Glomerular visceral epithelial cell (primary cell): ENCODE measurements around the gene FAM20C.
A peak's percentile ranks its signal among the peaks of the same experiment; 100 is the strongest.

Experiments
- DNase-seq: peaks from one replicate; pipeline ENCODE4 v3.0.0-alpha.2; 2016; ENCODE audit errors: extremely low spot score

The FAM20C gene

GRCh38 chr7:191981-192649 lies at the start of gene FAM20C:
FAM20C (plus strand) TSS chr7:192571; CDS start chr7:193200, 629 bp downstream.
- DNase-seq = peak; percentile 85

- DNase-seq = no peak
Measured at GRCh38 chr7:143145-143751, 49.1 kb upstream of the FAM20C start.

- DNase-seq = no peak
Measured at GRCh38 chr7:143811-144453, 48.4 kb upstream of the FAM20C start.

GRCh38 chr7:144454-144826 lies 47.9 kb upstream of the FAM20C start:
- no peak for DNase-seq

- DNase-seq = no peak
Measured at GRCh38 chr7:145863-146262, 46.5 kb upstream of the FAM20C start.

GRCh38 chr7:148543-148931 lies 43.8 kb upstream of the FAM20C start:
- no peak for DNase-seq

GRCh38 chr7:148932-149790 lies 43.2 kb upstream of the FAM20C start:
- peak; percentile 99 for DNase-seq

GRCh38 chr7:149791-150636 lies 42.4 kb upstream of the FAM20C start:
- peak; percentile 16 for DNase-seq

- DNase-seq = peak; percentile 66
Measured at GRCh38 chr7:150811-151221, 41.6 kb upstream of the FAM20C start.

- no peak for DNase-seq
Measured at GRCh38 chr7:151346-152050, 40.9 kb upstream of the FAM20C start.

- no peak for DNase-seq
Measured at GRCh38 chr7:152702-153391, 39.5 kb upstream of the FAM20C start.

GRCh38 chr7:153604-154003 lies 38.8 kb upstream of the FAM20C start:
- DNase-seq = no peak

GRCh38 chr7:154096-154799 lies 38.1 kb upstream of the FAM20C start:
- no peak for DNase-seq

GRCh38 chr7:155469-155900 lies 36.9 kb upstream of the FAM20C start:
- peak; percentile 24 for DNase-seq

- no peak for DNase-seq
Measured at GRCh38 chr7:156111-157007, 36.0 kb upstream of the FAM20C start.

GRCh38 chr7:157008-157310 lies 35.4 kb upstream of the FAM20C start:
- DNase-seq = no peak

- DNase-seq = no peak
Measured at GRCh38 chr7:157771-158625, 34.4 kb upstream of the FAM20C start.

- no peak for DNase-seq
Measured at GRCh38 chr7:158771-159170, 33.6 kb upstream of the FAM20C start.
